ENCODE data around the gene CDR2. TPM values are rescaled to one million over a fixed set of nuclear protein-coding genes. Genes with fewer than 3 reads are reported as not detected.
"Not testable (repeated sequence)": the region's sequence is repeated elsewhere in the genome, so short reads cannot be mapped to it uniquely, and the experiment has no call there.

Gene CDR2
- total RNA-seq, 1 experiment from 2014 or later = 35.7 TPM

DNA sequence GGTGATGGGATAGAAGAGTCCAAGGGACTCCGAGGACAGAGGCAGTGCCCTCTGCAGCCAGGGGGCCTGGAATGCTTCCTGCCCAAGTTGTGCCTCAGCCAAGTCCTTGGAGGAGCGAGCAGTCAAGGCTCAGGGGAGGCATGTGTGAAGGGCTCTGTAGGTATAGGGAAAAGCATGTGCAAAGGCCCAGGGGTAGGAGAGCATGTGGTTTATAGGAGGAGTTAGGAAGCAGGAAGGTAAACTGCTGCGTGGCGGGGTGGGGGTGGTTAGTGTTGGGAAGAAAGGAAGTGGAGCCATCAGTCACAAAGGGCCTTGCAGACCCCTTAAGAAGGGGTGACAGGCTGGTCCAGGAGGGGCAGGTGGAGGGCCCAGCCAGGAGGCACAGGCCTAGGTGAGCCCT lies 70.0 kb downstream of the CDR2 start:
- H3K27ac ChIP-seq (ENCODE audit: low read length) = no peak overlapping the region
- no peaks in the 10 kb centered on the region for H3K36me3 ChIP-seq (ENCODE audit: control insufficient read depth, insufficient read depth, low read length)
- H3K9me3 ChIP-seq (ENCODE audit: control insufficient read depth, insufficient read depth, low read depth, low read length) = no peaks in the 10 kb centered on the region
- H3K27me3 ChIP-seq (ENCODE audit: control insufficient read depth, insufficient read depth, low read length) = no peaks in the 10 kb centered on the region
- no peak for ATAC-seq
- no peak overlapping the region for H3K4me3 ChIP-seq (ENCODE audit: low read depth in 2 of 2, low read length in 2 of 2)
- POLR2A ChIA-PET = no interaction called here
- H3K4me1 ChIP-seq (ENCODE audit: control insufficient read depth, insufficient read depth, low read length) = no peaks in the 10 kb centered on the region
- in situ Hi-C loops (cut with HindIII; ENCODE audit: low pct_unique_long_range_greater_than_20kb, low sequenced_read_pairs) = no loop called here
- no TSS peak for BruUV-seq (replicated peaks)
- CTCF ChIA-PET = no interaction called here
- DNase-seq (ENCODE audit: low read depth, low spot score) = no peak
- TF ChIP-seq SIN3A (IDR thresholded peaks at IDR 0.05; ENCODE audit: borderline replicate concordance, insufficient read depth, low read depth, low read length) (no peak), POLR2AphosphoS5 (IDR thresholded peaks at IDR 0.05; ENCODE audit: low read depth, low read length) (no peak), TCF7L2 (IDR thresholded peaks at IDR 0.05; ENCODE audit: low read depth, low read length) (no peak)
- TF ChIP-seq, protein P1, sequence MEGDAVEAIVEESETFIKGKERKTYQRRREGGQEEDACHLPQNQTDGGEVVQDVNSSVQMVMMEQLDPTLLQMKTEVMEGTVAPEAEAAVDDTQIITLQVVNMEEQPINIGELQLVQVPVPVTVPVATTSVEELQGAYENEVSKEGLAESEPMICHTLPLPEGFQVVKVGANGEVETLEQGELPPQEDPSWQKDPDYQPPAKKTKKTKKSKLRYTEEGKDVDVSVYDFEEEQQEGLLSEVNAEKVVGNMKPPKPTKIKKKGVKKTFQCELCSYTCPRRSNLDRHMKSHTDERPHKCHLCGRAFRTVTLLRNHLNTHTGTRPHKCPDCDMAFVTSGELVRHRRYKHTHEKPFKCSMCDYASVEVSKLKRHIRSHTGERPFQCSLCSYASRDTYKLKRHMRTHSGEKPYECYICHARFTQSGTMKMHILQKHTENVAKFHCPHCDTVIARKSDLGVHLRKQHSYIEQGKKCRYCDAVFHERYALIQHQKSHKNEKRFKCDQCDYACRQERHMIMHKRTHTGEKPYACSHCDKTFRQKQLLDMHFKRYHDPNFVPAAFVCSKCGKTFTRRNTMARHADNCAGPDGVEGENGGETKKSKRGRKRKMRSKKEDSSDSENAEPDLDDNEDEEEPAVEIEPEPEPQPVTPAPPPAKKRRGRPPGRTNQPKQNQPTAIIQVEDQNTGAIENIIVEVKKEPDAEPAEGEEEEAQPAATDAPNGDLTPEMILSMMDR (IDR thresholded peaks at IDR 0.05) = no peak
- TF ChIP-seq, protein P2, sequence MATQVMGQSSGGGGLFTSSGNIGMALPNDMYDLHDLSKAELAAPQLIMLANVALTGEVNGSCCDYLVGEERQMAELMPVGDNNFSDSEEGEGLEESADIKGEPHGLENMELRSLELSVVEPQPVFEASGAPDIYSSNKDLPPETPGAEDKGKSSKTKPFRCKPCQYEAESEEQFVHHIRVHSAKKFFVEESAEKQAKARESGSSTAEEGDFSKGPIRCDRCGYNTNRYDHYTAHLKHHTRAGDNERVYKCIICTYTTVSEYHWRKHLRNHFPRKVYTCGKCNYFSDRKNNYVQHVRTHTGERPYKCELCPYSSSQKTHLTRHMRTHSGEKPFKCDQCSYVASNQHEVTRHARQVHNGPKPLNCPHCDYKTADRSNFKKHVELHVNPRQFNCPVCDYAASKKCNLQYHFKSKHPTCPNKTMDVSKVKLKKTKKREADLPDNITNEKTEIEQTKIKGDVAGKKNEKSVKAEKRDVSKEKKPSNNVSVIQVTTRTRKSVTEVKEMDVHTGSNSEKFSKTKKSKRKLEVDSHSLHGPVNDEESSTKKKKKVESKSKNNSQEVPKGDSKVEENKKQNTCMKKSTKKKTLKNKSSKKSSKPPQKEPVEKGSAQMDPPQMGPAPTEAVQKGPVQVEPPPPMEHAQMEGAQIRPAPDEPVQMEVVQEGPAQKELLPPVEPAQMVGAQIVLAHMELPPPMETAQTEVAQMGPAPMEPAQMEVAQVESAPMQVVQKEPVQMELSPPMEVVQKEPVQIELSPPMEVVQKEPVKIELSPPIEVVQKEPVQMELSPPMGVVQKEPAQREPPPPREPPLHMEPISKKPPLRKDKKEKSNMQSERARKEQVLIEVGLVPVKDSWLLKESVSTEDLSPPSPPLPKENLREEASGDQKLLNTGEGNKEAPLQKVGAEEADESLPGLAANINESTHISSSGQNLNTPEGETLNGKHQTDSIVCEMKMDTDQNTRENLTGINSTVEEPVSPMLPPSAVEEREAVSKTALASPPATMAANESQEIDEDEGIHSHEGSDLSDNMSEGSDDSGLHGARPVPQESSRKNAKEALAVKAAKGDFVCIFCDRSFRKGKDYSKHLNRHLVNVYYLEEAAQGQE (IDR thresholded peaks at IDR 0.05; ENCODE audit: insufficient read depth in 1 of 2, low read depth in 2 of 2, low read length in 1 of 2) = no peak
- intact Hi-C loops (cut with micrococcal nuclease; ENCODE audit: unreplicated experiment) = no loop called here

DNA sequence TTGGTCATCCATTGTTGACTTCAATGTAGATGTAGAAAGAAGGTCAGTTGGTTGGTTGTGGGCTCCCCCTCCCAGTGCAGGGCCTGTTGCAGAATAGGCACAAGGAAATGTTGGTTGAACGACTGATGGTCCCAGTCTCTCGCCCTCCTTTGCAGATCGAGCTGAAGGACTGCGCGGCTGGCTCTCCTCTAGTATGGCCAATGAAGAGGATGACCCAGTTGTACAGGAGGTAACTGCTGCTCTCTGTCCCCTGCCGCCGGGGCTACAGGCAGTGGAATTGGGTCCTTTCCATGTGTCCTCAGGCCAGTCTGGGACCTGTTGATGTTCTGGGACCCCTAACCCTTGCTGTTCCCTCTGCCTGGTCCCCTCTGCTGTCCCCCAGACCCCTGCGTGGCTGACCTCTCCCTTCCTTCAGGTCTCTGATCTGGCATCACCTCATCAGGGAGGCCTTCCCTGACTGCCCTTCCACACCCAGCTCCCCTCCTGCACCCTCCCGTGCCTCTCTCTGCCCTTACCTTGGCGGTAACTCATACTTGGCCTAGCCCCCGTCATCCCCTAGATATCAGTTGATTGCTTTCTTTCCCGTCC lies 71.5 kb downstream of the CDR2 start:
- TF ChIP-seq POLR2AphosphoS5 (IDR thresholded peaks at IDR 0.05; ENCODE audit: low read depth, low read length) (no peak), SIN3A (IDR thresholded peaks at IDR 0.05; ENCODE audit: borderline replicate concordance, insufficient read depth, low read depth, low read length) (no peak)
- DNase-seq (ENCODE audit: low read depth, low spot score) = no peak
- no peak overlapping the region for H3K27ac ChIP-seq (ENCODE audit: low read length)
- no TSS peak for BruUV-seq (replicated peaks)
- POLR2A ChIA-PET = no interaction called here
- ATAC-seq = no peak
- H3K36me3 ChIP-seq (ENCODE audit: control insufficient read depth, insufficient read depth, low read length) = no peaks in the 10 kb centered on the region
- CTCF ChIA-PET = no interaction called here
- intact Hi-C loops (cut with micrococcal nuclease; ENCODE audit: unreplicated experiment) = no loop called here
- no peaks in the 10 kb centered on the region for H3K9me3 ChIP-seq (ENCODE audit: control insufficient read depth, insufficient read depth, low read depth, low read length)
- H3K4me1 ChIP-seq (ENCODE audit: control insufficient read depth, insufficient read depth, low read length) = no peaks in the 10 kb centered on the region
- H3K27me3 ChIP-seq (ENCODE audit: control insufficient read depth, insufficient read depth, low read length) = no peaks in the 10 kb centered on the region
- no peak overlapping the region for H3K4me3 ChIP-seq (ENCODE audit: low read depth in 2 of 2, low read length in 2 of 2)
- in situ Hi-C loops (cut with HindIII; ENCODE audit: low pct_unique_long_range_greater_than_20kb, low sequenced_read_pairs) = no loop called here

DNA sequence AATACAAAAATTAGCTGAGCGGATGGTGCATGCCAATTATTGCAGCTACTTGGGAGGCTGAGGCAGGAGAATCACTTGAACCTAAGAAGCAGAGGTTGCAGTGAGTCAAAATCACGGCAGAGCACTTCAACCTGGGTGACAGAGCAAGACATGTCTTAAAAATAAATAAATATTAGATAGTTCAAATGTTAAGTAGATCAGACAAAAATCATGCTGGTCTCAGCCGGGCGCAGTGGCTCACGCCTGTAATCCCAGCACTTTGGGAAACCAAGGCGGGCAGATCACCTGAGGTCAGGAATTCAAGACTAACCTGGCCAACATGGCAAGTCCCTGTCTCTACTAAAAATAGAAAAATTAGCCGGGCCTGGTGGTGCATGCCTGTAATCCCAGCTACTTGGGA lies 73.0 kb downstream of the CDR2 start:
- DNase-seq (ENCODE audit: low read depth, low spot score); H3K27me3 ChIP-seq (ENCODE audit: control insufficient read depth, insufficient read depth, low read length); H3K4me3 ChIP-seq (ENCODE audit: low read depth in 2 of 2, low read length in 2 of 2); ATAC-seq; in situ Hi-C loops (cut with HindIII; ENCODE audit: low pct_unique_long_range_greater_than_20kb, low sequenced_read_pairs); POLR2A ChIA-PET; intact Hi-C loops (cut with micrococcal nuclease; ENCODE audit: unreplicated experiment); H3K4me1 ChIP-seq (ENCODE audit: control insufficient read depth, insufficient read depth, low read length); H3K27ac ChIP-seq (ENCODE audit: low read length); H3K9me3 ChIP-seq (ENCODE audit: control insufficient read depth, insufficient read depth, low read depth, low read length); H3K36me3 ChIP-seq (ENCODE audit: control insufficient read depth, insufficient read depth, low read length); BruUV-seq (replicated peaks): not testable (repeated sequence)
- CTCF ChIA-PET = interaction anchor here (0.6 to 1.5 kb wide), 3 partner anchors 20 to 75 kb away, joined by 3 to 9 read pairs (median 4); no protein-coding TSS in a partner anchor

Data from Panc1 (cell line).